ENCODE data around the gene ZSWIM4.
A peak's percentile ranks its signal among the peaks of the same experiment; 100 is the strongest.

Gene ZSWIM4

DNA sequence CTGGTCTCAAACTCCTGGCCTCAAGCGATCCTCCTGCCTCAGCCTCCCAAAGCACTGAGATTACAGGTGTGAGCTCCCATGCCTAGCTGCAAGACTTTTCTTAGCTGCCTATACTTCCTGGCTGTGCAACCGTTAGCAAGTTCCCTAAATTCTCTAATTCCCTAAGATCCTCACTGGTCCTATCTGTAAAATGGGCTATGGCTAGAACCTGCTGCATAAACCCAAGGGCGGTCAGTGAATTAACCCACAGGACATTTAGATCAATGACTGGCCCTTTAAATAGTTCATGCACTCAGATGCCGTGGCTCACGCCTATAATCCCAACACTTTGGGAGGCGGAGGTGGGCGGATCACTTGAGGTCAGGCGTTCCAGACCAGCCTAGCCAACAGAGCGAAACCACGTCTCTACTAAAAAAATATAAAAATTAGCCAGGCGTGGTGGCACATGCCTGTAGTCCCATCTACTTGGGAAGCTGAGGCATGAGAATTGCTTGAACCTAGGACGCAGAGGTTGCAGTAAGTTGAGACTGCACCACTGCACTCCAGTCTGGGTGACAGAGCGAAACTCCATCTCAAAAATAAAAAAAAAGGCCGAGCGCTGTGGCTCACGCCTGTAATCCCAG is 25.1 kb upstream of the ZSWIM4 start:
- Histone ChIP-seq H4K20me1 (ENCODE audit: control insufficient read depth, insufficient read depth, low read depth, low read length) (peaks cover 3% of the 10 kb centered on the region; the same call in 1 of the 2 replicates), H3K27ac (ENCODE audit: low read depth, low read length) (no peak overlapping the region), H3K4me2 (ENCODE audit: low read length) (no peak overlapping the region), H3K36me3 (ENCODE audit: control insufficient read depth, low read length) (peaks cover 11% of the 10 kb centered on the region), H3K4me1 (ENCODE audit: control insufficient read depth, low read length) (peaks cover 10% of the 10 kb centered on the region), H3K9me3 (ENCODE audit: control insufficient read depth, insufficient read depth, low read length) (no peaks in the 10 kb centered on the region), H3K79me2 (ENCODE audit: control insufficient read depth, low read length) (peaks cover 17% of the 10 kb centered on the region), H3F3A (ENCODE audit: control insufficient read depth, insufficient read depth) (peaks cover 2% of the 10 kb centered on the region; the same call in 1 of the 2 replicates), H3K27me3 (ENCODE audit: control insufficient read depth, low read length) (no peaks in the 10 kb centered on the region), H3K4me3 (ENCODE audit: low read length) (no peak overlapping the region), H3K9me2 (replicated peaks; ENCODE audit: control insufficient read depth, low read length) (no peaks in the 10 kb centered on the region)
- no peak for TF ChIP-seq CTCF (IDR thresholded peaks at IDR 0.05; ENCODE audit: low read depth, low read length, poor library complexity, severe bottlenecking)

DNA sequence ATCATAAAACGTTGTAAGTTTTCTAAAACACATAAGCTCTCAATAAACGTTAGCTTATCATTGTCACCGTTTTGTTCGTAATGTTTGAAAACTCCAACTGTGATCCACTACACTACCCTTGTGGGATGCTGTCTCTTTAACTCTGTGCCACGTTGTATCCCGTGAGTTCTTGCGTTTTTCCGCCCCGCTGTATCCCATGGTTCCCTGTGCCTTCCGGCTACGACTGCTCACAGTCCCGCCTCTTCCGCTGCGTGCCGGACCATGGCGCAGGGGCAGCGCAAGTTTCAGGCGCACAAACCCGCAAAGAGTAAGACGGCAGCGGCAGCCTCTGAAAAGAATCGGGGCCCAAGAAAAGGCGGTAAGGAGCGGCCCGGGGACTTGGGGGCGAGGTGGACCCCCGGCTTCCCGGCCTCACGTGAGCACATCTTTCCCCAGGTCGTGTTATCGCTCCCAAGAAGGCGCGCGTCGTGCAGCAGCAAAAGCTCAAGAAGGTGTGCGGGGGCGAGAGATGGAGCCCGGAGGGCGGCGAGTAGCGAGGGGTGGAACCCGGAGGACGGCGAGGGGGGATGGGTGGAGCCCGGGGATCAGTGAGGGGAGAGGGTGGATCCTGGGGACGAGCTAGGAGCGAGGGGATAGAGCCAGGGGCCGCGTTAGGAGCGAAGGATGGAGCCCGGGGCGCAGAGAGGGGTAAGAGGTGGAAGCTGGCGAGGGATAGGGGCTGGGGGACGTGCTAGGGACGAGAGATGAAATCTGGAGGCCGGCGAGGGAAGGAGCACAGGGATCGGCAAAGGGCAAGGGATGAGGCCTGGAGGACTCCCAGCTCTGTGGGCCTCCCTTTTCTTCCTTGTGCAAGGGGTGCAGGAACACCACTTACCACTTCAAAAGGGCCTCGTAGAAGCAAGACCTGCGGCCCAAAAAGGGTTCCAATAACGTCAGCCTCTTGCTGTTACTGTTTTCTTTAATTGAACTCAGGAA is 20.7 kb upstream of the ZSWIM4 start, which contains the start of gene C19orf53:
C19orf53 (plus strand) TSS at position 240 of the 975 bp plus-strand sequence; CDS start at position 262, 22 bp downstream.
- Histone ChIP-seq H3K4me3 (ENCODE audit: low read length) (peak within 1 kb of the TSS; percentile 99), H3K36me3 (ENCODE audit: control insufficient read depth, low read length) (peaks cover 52% of the 10 kb centered on the region), H3K9me2 (replicated peaks; ENCODE audit: control insufficient read depth, low read length) (no peaks in the 10 kb centered on the region), H3K27me3 (ENCODE audit: control insufficient read depth, low read length) (no peaks in the 10 kb centered on the region), H3K27ac (ENCODE audit: low read depth, low read length) (peak within 1 kb of the TSS; percentile 68), H3K4me2 (ENCODE audit: low read length) (peak within 1 kb of the TSS; percentile 99), H3K79me2 (ENCODE audit: control insufficient read depth, low read length) (peaks cover 39% of the 10 kb centered on the region), H3F3A (ENCODE audit: control insufficient read depth, insufficient read depth) (peaks cover 2% of the 10 kb centered on the region; the same call in 1 of the 2 replicates), H4K20me1 (ENCODE audit: control insufficient read depth, insufficient read depth, low read depth, low read length) (peaks cover 5% of the 10 kb centered on the region; the same call in 1 of the 2 replicates), H3K4me1 (ENCODE audit: control insufficient read depth, low read length) (peaks cover 13% of the 10 kb centered on the region), H3K9me3 (ENCODE audit: control insufficient read depth, insufficient read depth, low read length) (no peaks in the 10 kb centered on the region)
- TF ChIP-seq EZH2phosphoT487 (IDR thresholded peaks at IDR 0.05; ENCODE audit: borderline replicate concordance, low read length), result no peak
- no peak for TF ChIP-seq CTCF (IDR thresholded peaks at IDR 0.05; ENCODE audit: low read depth, low read length, poor library complexity, severe bottlenecking)

- Histone ChIP-seq H3K79me2 (ENCODE audit: control insufficient read depth, low read length) (peaks cover 39% of the 10 kb centered on the region), H4K20me1 (ENCODE audit: control insufficient read depth, insufficient read depth, low read depth, low read length) (peaks cover 5% of the 10 kb centered on the region; the same call in 1 of the 2 replicates), H3K9me3 (ENCODE audit: control insufficient read depth, insufficient read depth, low read length) (no peaks in the 10 kb centered on the region), H3K4me3 (ENCODE audit: low read length) (no peak overlapping the region), H3K36me3 (ENCODE audit: control insufficient read depth, low read length) (peaks cover 50% of the 10 kb centered on the region), H3K4me1 (ENCODE audit: control insufficient read depth, low read length) (peaks cover 29% of the 10 kb centered on the region), H3K4me2 (ENCODE audit: low read length) (no peak overlapping the region), H3K27me3 (ENCODE audit: control insufficient read depth, low read length) (no peaks in the 10 kb centered on the region), H3F3A (ENCODE audit: control insufficient read depth, insufficient read depth) (peaks cover 14% of the 10 kb centered on the region), H3K9me2 (replicated peaks; ENCODE audit: control insufficient read depth, low read length) (no peaks in the 10 kb centered on the region), H3K27ac (ENCODE audit: low read depth, low read length) (no peak overlapping the region)
- no peak for TF ChIP-seq EZH2phosphoT487 (IDR thresholded peaks at IDR 0.05; ENCODE audit: borderline replicate concordance, low read length)
- no peak for TF ChIP-seq CTCF (IDR thresholded peaks at IDR 0.05; ENCODE audit: low read depth, low read length, poor library complexity, severe bottlenecking)
Measured at GRCh38 chr19:13778398-13778797, 16.8 kb upstream of the ZSWIM4 start.
